GM12874 (cell line): ENCODE measurements around the gene CEACAM4.

ENCODE experiments used
- CTCF ChIP-seq: IDR thresholded peaks from 2 replicates; pipeline ENCODE4 v1.5.1; 2011; ENCODE audit warnings: low read depth, mild to moderate bottlenecking, control low read depth, low read length, moderate library complexity; ENCODE audit not compliant: insufficient read depth

CEACAM4 gene

GRCh38 chr19:41616792-41617621 is 9.9 kb downstream of the CEACAM4 start:
- TF ChIP-seq CTCF = no peak

- TF ChIP-seq CTCF = no peak
Measured at GRCh38 chr19:41615207-41615606, 11.7 kb downstream of the CEACAM4 start.

- TF ChIP-seq CTCF = no peak
Measured at GRCh38 chr19:41612483-41612882, 14.4 kb downstream of the CEACAM4 start.

GRCh38 chr19:41610789-41611188 is 16.1 kb downstream of the CEACAM4 start:
- TF ChIP-seq CTCF = no peak

- TF ChIP-seq CTCF = no peak
Measured at GRCh38 chr19:41607668-41608067, 19.2 kb downstream of the CEACAM4 start.

GRCh38 chr19:41606215-41606837 is 20.5 kb downstream of the CEACAM4 start:
- TF ChIP-seq CTCF = no peak

GRCh38 chr19:41604831-41605230 is 22.0 kb downstream of the CEACAM4 start:
- TF ChIP-seq CTCF = no peak
